ENCODE results near the gene RRP15.

The RRP15 gene, protein sequence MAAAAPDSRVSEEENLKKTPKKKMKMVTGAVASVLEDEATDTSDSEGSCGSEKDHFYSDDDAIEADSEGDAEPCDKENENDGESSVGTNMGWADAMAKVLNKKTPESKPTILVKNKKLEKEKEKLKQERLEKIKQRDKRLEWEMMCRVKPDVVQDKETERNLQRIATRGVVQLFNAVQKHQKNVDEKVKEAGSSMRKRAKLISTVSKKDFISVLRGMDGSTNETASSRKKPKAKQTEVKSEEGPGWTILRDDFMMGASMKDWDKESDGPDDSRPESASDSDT

DNA sequence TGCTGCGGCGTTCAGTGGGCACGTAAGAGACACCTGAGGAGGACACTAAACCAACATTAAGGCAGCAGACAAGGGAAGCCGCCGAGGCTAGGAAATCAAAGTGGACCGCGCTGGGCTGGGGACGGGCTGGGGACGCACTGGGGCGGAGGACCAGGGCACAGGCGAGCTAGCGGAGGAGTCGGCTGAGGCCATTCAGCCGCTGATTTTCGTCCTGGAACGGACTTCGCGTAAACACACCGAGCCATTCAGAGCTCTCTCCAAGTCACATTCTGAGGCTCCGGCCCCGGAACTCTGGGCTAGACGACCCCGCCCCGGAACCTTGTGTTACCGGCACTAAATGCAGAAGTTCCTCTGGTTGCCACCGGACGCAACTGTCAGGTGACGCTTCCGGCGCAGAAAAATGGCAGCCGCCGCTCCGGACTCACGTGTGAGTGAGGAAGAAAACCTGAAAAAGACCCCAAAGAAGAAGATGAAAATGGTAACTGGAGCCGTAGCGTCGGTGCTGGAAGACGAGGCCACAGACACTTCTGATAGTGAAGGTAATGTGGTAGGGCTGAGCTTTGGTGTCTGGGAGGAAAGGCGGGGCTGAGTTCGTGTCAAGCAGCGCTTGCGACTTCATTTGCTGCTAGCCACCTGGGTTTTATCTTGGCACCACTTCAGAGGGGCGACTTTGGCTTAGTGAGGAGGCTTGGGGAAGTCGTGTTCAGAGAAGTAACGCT lies at the start of gene RRP15:
Gene RRP15, plus strand, starts transcription at position 377 of the 719 bp plus-strand sequence. Its CDS starts 24 bp downstream, at position 401.
- peak within 1 kb of the TSS; percentile 73 for H3K9ac ChIP-seq
- H2AFZ ChIP-seq (ENCODE audit: low read depth): peak within 1 kb of the TSS; percentile 91
- H3K27me3 ChIP-seq (ENCODE audit: insufficient read depth, low read depth): no peaks in the 10 kb centered on the region
- peaks cover 50% of the 10 kb centered on the region for H3K79me2 ChIP-seq (ENCODE audit: insufficient read depth, low read depth)
- H3K27ac ChIP-seq: peak within 1 kb of the TSS; percentile 63
- H3K4me3 ChIP-seq (IDR thresholded peaks at IDR 0.05; ENCODE audit: insufficient read depth, low read depth, low read length): peak within 1 kb of the TSS; percentile 86
- peak within 1 kb of the TSS; percentile 90 for H3K4me2 ChIP-seq
- H4K20me1 ChIP-seq (ENCODE audit: insufficient read depth): 0 out of 2 replicates have a peak, but pooled peaks cover 8% of the 10 kb centered on the region
- TF ChIP-seq CTCF (conservative IDR thresholded peaks at IDR 0.05; ENCODE audit: low read depth, low read length): no peak
- H3K4me1 ChIP-seq (ENCODE audit: low read depth, poor library complexity, severe bottlenecking): peaks cover 30% of the 10 kb centered on the region
- no peaks in the 10 kb centered on the region for H3K36me3 ChIP-seq (ENCODE audit: insufficient read depth)

- no peaks in the 10 kb centered on the region for H3K27me3 ChIP-seq (ENCODE audit: insufficient read depth, low read depth)
- H3K9ac ChIP-seq: no peak overlapping the region
- no peaks in the 10 kb centered on the region for H3K79me2 ChIP-seq (ENCODE audit: insufficient read depth, low read depth)
- H2AFZ ChIP-seq (ENCODE audit: low read depth): no peak overlapping the region
- no peak overlapping the region for H3K27ac ChIP-seq
- no peak overlapping the region for H3K4me3 ChIP-seq (IDR thresholded peaks at IDR 0.05; ENCODE audit: insufficient read depth, low read depth, low read length)
- no peaks in the 10 kb centered on the region for H3K36me3 ChIP-seq (ENCODE audit: insufficient read depth)
- H3K4me1 ChIP-seq (ENCODE audit: low read depth, poor library complexity, severe bottlenecking): no peaks in the 10 kb centered on the region
- no peak for TF ChIP-seq CTCF (conservative IDR thresholded peaks at IDR 0.05; ENCODE audit: low read depth, low read length)
- no peak overlapping the region for H3K4me2 ChIP-seq
- no peaks in the 10 kb centered on the region for H4K20me1 ChIP-seq (ENCODE audit: insufficient read depth)
These were observed 42.9 kb upstream of the RRP15 start for GRCh38 chr1:218242171-218242570.

DNA sequence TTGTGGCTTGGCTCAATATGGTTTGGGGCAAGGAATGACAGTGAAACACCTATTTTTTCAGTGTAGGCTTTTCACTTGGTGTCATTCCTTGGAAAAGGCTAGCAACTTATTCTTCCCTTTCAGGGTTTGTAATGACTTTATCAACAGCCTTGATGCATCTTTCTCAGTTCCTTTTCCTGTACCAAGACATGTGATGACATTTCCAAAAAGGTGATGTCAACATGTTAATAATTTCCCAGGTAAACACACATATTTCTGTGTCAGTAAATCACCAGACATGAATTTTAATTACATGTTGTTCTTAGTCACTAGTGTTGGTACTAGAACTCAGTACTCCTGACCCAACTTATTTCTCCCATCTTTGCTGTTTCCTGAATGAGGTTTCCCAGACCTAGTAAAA lies 37.8 kb upstream of the RRP15 start:
- no peaks in the 10 kb centered on the region for H3K27me3 ChIP-seq (ENCODE audit: insufficient read depth, low read depth)
- no peaks in the 10 kb centered on the region for H3K36me3 ChIP-seq (ENCODE audit: insufficient read depth)
- no peak overlapping the region for H3K4me3 ChIP-seq (IDR thresholded peaks at IDR 0.05; ENCODE audit: insufficient read depth, low read depth, low read length)
- H3K9ac ChIP-seq: no peak overlapping the region
- H3K27ac ChIP-seq: no peak overlapping the region
- H3K4me1 ChIP-seq (ENCODE audit: low read depth, poor library complexity, severe bottlenecking): no peaks in the 10 kb centered on the region
- H3K79me2 ChIP-seq (ENCODE audit: insufficient read depth, low read depth): no peaks in the 10 kb centered on the region
- H3K4me2 ChIP-seq: no peak overlapping the region
- TF ChIP-seq CTCF (conservative IDR thresholded peaks at IDR 0.05; ENCODE audit: low read depth, low read length): no peak
- no peaks in the 10 kb centered on the region for H4K20me1 ChIP-seq (ENCODE audit: insufficient read depth)
- H2AFZ ChIP-seq (ENCODE audit: low read depth): no peak overlapping the region

GRCh38 chr1:218249338-218250140 lies 35.6 kb upstream of the RRP15 start:
- no peaks in the 10 kb centered on the region for H3K79me2 ChIP-seq (ENCODE audit: insufficient read depth, low read depth)
- H3K4me2 ChIP-seq: no peak overlapping the region
- no peak overlapping the region for H3K27ac ChIP-seq
- no peak overlapping the region for H3K9ac ChIP-seq
- H3K36me3 ChIP-seq (ENCODE audit: insufficient read depth): no peaks in the 10 kb centered on the region
- no peak overlapping the region for H3K4me3 ChIP-seq (IDR thresholded peaks at IDR 0.05; ENCODE audit: insufficient read depth, low read depth, low read length)
- TF ChIP-seq CTCF (conservative IDR thresholded peaks at IDR 0.05; ENCODE audit: low read depth, low read length): no peak
- H2AFZ ChIP-seq (ENCODE audit: low read depth): no peak overlapping the region
- no peaks in the 10 kb centered on the region for H3K4me1 ChIP-seq (ENCODE audit: low read depth, poor library complexity, severe bottlenecking)
- H3K27me3 ChIP-seq (ENCODE audit: insufficient read depth, low read depth): no peaks in the 10 kb centered on the region
- no peaks in the 10 kb centered on the region for H4K20me1 ChIP-seq (ENCODE audit: insufficient read depth)
